Measurements from ENCODE around the gene CYP4Z1. TPM values are rescaled to one million over a fixed set of nuclear protein-coding genes. Genes with fewer than 3 reads are reported as not detected.
A peak's percentile ranks its signal among the peaks of the same experiment; 100 is the strongest.

Gene CYP4Z1, protein sequence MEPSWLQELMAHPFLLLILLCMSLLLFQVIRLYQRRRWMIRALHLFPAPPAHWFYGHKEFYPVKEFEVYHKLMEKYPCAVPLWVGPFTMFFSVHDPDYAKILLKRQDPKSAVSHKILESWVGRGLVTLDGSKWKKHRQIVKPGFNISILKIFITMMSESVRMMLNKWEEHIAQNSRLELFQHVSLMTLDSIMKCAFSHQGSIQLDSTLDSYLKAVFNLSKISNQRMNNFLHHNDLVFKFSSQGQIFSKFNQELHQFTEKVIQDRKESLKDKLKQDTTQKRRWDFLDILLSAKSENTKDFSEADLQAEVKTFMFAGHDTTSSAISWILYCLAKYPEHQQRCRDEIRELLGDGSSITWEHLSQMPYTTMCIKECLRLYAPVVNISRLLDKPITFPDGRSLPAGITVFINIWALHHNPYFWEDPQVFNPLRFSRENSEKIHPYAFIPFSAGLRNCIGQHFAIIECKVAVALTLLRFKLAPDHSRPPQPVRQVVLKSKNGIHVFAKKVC
- 2.1 TPM for total RNA-seq
- long read RNA-seq: 0 reads

DNA sequence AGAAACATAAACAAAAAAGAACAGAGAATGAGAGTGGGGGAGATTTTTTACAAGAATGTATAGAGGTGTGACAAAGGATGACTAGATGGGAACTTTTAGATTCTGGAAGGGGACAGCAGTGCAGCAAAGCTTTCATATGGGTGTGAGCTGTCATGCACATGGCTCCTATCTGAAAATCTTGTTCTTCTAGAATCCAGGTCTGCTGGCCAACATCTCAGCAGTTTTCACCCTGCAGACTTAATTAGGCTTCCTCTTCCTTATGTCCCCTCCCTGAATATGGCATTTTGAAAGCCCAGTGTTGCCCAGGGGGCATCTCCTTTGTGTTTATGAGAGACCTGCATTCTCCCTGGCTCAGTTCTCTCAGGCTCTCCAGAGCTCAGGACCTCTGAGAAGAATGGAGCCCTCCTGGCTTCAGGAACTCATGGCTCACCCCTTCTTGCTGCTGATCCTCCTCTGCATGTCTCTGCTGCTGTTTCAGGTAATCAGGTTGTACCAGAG lies at the start of gene CYP4Z1:
Gene CYP4Z1 (plus strand): TSS at position 135 of the 498 bp plus-strand sequence. CDS start 260 bp downstream, at position 395.
- H3K27me3 ChIP-seq: no peaks in the 10 kb centered on the region
- H3K9me3 ChIP-seq: no peaks in the 10 kb centered on the region
- no peak for ATAC-seq
- no peaks in the 10 kb centered on the region for H3K36me3 ChIP-seq
- H3K4me1 ChIP-seq: no peaks in the 10 kb centered on the region
- no peak within 1 kb of the TSS for H3K4me3 ChIP-seq
- TF ChIP-seq, protein P1, sequence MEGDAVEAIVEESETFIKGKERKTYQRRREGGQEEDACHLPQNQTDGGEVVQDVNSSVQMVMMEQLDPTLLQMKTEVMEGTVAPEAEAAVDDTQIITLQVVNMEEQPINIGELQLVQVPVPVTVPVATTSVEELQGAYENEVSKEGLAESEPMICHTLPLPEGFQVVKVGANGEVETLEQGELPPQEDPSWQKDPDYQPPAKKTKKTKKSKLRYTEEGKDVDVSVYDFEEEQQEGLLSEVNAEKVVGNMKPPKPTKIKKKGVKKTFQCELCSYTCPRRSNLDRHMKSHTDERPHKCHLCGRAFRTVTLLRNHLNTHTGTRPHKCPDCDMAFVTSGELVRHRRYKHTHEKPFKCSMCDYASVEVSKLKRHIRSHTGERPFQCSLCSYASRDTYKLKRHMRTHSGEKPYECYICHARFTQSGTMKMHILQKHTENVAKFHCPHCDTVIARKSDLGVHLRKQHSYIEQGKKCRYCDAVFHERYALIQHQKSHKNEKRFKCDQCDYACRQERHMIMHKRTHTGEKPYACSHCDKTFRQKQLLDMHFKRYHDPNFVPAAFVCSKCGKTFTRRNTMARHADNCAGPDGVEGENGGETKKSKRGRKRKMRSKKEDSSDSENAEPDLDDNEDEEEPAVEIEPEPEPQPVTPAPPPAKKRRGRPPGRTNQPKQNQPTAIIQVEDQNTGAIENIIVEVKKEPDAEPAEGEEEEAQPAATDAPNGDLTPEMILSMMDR (IDR thresholded peaks at IDR 0.05): no peak
- DNase-seq: no peak
- no peak within 1 kb of the TSS for H3K27ac ChIP-seq
- intact Hi-C loops (cut with DNase I): no loop called here

DNA sequence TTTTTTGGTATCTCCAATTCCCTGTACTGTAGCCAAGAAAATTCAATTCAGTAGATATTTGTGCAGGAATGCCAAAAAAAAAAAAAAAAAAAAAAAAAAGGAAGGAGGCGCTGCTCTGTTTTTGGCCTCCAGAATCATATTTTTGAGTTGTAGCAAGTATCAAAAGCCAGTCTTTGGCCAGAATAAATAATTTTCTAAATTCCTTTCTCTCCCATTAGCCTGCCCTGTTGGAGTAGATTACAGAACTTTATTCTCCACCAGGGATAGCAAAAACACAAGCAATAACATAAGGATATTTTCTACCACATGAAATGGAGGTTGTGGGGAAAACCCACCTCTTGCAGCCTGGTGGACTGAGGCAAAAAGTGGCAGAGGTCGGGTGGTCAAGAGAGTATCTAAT lies 46.0 kb upstream of the CYP4Z1 start:
- Histone ChIP-seq H3K27ac (no peak overlapping the region), H3K9me3 (no peaks in the 10 kb centered on the region), H3K27me3 (peaks cover 5% of the 10 kb centered on the region), H3K4me1 (no peaks in the 10 kb centered on the region), H3K36me3 (no peaks in the 10 kb centered on the region), H3K4me3 (no peak overlapping the region)
- no peak for ATAC-seq
- intact Hi-C loops (cut with DNase I): no loop called here
- no peak for DNase-seq
- TF ChIP-seq, protein P1 (IDR thresholded peaks at IDR 0.05): no peak

DNA sequence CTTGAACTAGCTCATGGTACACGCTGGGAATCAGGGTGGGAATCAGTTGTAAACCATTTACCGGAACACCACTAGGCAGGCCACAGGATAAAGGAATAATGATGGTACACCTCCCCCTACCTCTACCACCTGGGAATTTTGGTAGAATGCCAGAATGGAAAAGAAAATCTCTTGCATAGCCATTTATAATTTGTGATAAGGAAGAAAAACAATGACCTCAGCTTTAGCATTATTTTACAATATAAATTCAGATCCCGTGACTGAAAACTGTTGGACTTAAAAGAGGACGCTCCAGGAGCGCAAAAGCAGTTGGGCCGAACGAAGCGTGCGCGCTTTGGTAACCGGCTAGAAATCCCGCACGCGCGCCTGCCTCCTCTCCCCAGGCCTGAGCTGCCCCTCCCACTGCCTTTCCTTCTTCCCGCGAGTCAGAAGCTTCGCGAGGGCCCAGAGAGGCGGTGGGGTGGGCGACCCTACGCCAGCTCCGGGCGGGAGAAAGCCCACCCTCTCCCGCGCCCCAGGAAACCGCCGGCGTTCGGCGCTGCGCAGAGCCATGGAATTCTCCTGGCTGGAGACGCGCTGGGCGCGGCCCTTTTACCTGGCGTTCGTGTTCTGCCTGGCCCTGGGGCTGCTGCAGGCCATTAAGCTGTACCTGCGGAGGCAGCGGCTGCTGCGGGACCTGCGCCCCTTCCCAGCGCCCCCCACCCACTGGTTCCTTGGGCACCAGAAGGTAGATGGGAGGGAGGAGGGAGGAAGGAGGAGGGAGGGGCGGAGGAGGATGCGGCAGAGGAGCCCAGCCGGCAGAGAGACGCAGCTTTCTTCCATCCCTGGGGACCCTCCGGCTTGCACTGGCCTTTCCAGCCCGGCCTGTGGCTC lies 43.5 kb upstream of the CYP4Z1 start, which contains the start of gene CYP4X1:
Gene CYP4X1 (plus strand): TSS at position 402 of the 873 bp plus-strand sequence. CDS start 149 bp downstream, at position 551.
- H3K4me1 ChIP-seq: no peaks in the 10 kb centered on the region
- H3K27ac ChIP-seq: peak within 1 kb of the TSS; percentile 60
- peak within 1 kb of the TSS; percentile 51 for H3K4me3 ChIP-seq
- H3K9me3 ChIP-seq: no peaks in the 10 kb centered on the region
- ATAC-seq (peak; percentile 77), DNase-seq (peak; percentile 72)
- H3K36me3 ChIP-seq: no peaks in the 10 kb centered on the region
- intact Hi-C loops (cut with DNase I): no loop called here
- TF ChIP-seq, protein P1 (IDR thresholded peaks at IDR 0.05): no peak
- peaks cover 5% of the 10 kb centered on the region for H3K27me3 ChIP-seq

DNA sequence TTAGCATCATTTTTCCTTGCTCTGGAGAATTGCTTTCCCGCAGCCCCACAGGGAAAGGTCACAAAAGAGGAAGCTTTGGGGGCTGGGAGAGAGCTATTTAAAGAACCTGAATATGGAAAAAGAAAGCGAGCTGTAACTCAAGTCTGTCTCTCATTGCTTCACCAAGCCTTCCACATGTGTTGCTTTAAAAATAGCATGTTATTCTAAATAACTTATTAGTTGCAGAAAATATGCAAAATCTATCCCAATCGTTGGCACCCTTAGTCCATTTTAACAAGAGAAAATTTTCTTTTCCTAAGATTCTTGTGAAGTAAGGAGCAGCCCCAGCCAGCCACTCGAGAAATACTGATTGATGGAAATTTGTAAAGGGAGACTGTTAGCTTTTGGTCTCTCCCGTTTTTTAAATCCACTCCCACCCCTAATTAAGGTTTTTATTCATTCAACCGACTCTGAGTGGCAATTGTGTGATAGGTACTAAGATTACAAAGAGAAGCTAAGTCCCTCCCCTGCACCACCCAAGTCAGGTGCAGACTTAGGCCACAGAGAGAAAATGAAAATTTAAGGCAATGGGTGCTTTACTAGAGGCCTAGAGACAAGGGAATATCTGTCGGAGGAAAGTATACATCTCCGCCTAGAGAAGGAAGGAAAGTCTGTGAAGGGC lies 42.8 kb upstream of the CYP4Z1 start:
- intact Hi-C loops (cut with DNase I): no loop called here
- Histone ChIP-seq H3K27ac (peak overlapping the region; percentile 60), H3K36me3 (no peaks in the 10 kb centered on the region), H3K9me3 (no peaks in the 10 kb centered on the region), H3K4me1 (no peaks in the 10 kb centered on the region), H3K4me3 (peak overlapping the region; percentile 51), H3K27me3 (peaks cover 5% of the 10 kb centered on the region)
- ATAC-seq (no peak), DNase-seq (no peak)
- TF ChIP-seq, protein P1 (IDR thresholded peaks at IDR 0.05): no peak

DNA sequence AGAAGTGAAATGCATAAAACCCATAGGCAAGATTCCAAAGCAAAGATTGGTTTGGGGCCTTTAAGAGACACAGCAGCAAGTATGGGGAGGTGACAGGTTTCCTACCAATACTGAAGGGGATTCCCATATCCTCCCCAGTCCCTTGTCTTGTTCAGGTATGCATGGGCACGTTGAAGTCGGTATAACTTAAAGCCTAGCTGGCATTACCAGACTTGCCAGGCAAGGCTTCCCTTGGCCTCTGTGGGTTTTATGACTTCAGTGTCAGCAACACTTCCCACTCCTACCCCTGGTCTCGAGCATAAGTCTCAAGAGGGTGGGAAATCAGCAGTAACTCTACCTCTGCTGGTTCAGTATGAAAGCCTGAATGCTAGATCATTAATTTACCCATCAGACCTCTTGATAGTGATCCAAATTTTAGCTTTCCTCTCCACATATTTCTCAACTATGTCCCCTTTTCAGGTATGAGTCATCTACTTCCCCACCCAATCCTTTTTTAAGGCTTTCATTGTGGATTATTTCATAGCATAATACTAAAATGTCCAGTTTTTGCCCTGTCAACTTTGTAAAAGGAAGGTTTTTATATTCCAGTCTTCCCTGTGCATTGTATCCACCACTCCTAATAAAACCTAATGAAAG lies 36.7 kb upstream of the CYP4Z1 start:
- Histone ChIP-seq H3K9me3 (no peaks in the 10 kb centered on the region), H3K4me1 (peaks cover 15% of the 10 kb centered on the region), H3K27me3 (no peaks in the 10 kb centered on the region), H3K27ac (peak overlapping the region; percentile 21), H3K36me3 (no peaks in the 10 kb centered on the region), H3K4me3 (no peak overlapping the region)
- ATAC-seq (no peak), DNase-seq (no peak)
- TF ChIP-seq, protein P1 (IDR thresholded peaks at IDR 0.05): no peak
- intact Hi-C loops (cut with DNase I): no loop called here

Measured in upper lobe of right lung (tissue), 1 donor.